ENCODE results near the gene CNEP1R1.

CNEP1R1 gene

GRCh38 chr16:50017553-50017952 lies 7.5 kb upstream of the CNEP1R1 start:
- no peak for DNase-seq (ENCODE audit: low spot score)

- no peak for DNase-seq (ENCODE audit: low spot score)
These were observed 3.5 kb upstream of the CNEP1R1 start for GRCh38 chr16:50021544-50021943.

- peak; percentile 67 for DNase-seq (ENCODE audit: low spot score)
These were observed 1.4 kb upstream of the CNEP1R1 start for GRCh38 chr16:50023641-50024040.

- no peak for DNase-seq (ENCODE audit: low spot score)
These were observed 818 bp upstream of the CNEP1R1 start for GRCh38 chr16:50024207-50024606.

GRCh38 chr16:50025537-50025931 lies 509 bp downstream of the CNEP1R1 start:
- DNase-seq (ENCODE audit: low spot score): no peak

- no peak for DNase-seq (ENCODE audit: low spot score)
These were observed 2.8 kb downstream of the CNEP1R1 start for GRCh38 chr16:50027829-50028228.

GRCh38 chr16:50035468-50035992 lies 10.5 kb downstream of the CNEP1R1 start:
- DNase-seq (ENCODE audit: low spot score): no peak

- DNase-seq (ENCODE audit: low spot score): no peak
These were observed 11.4 kb downstream of the CNEP1R1 start for GRCh38 chr16:50036426-50036825.

- no peak for DNase-seq (ENCODE audit: low spot score)
These were observed 12.7 kb downstream of the CNEP1R1 start for GRCh38 chr16:50037662-50038220.

GRCh38 chr16:50038286-50038685 lies 13.3 kb downstream of the CNEP1R1 start:
- no peak for DNase-seq (ENCODE audit: low spot score)

GRCh38 chr16:50038756-50039529 lies 13.9 kb downstream of the CNEP1R1 start:
- no peak for DNase-seq (ENCODE audit: low spot score)

- no peak for DNase-seq (ENCODE audit: low spot score)
These were observed 15.0 kb downstream of the CNEP1R1 start for GRCh38 chr16:50040018-50040417.

- DNase-seq (ENCODE audit: low spot score): no peak
These were observed 15.7 kb downstream of the CNEP1R1 start for GRCh38 chr16:50040710-50041109.

- DNase-seq (ENCODE audit: low spot score): no peak
These were observed 18.3 kb downstream of the CNEP1R1 start for GRCh38 chr16:50043358-50043757.

- no peak for DNase-seq (ENCODE audit: low spot score)
These were observed 20.4 kb downstream of the CNEP1R1 start for GRCh38 chr16:50045412-50045811.

GRCh38 chr16:50046853-50047252 lies 21.8 kb downstream of the CNEP1R1 start:
- DNase-seq (ENCODE audit: low spot score): no peak

GRCh38 chr16:50047864-50048263 lies 22.8 kb downstream of the CNEP1R1 start:
- DNase-seq (ENCODE audit: low spot score): no peak

GRCh38 chr16:50050802-50051201 lies 25.8 kb downstream of the CNEP1R1 start:
- DNase-seq (ENCODE audit: low spot score): no peak

GRCh38 chr16:50056226-50056625 lies 31.2 kb downstream of the CNEP1R1 start:
- no peak for DNase-seq (ENCODE audit: low spot score)

- DNase-seq (ENCODE audit: low spot score): no peak
These were observed 33.2 kb downstream of the CNEP1R1 start for GRCh38 chr16:50058091-50058771.

- no peak for DNase-seq (ENCODE audit: low spot score)
These were observed 34.1 kb downstream of the CNEP1R1 start for GRCh38 chr16:50059111-50059510.

GRCh38 chr16:50059669-50060068 lies 34.6 kb downstream of the CNEP1R1 start:
- no peak for DNase-seq (ENCODE audit: low spot score)

- no peak for DNase-seq (ENCODE audit: low spot score)
These were observed 36.3 kb downstream of the CNEP1R1 start for GRCh38 chr16:50061326-50061725.

Measured in COLO829 (cell line).